Measurements from ENCODE around the gene COQ8B. TPM values are rescaled to one million over a fixed set of nuclear protein-coding genes. Genes with fewer than 3 reads are reported as not detected.
"Not testable (repeated sequence)": the region's sequence is repeated elsewhere in the genome, so short reads cannot be mapped to it uniquely, and the experiment has no call there.

COQ8B gene
- 18.1 TPM for total RNA-seq
- long read RNA-seq, partial matches to known transcripts, result 4 of 25 reads
- long read RNA-seq, other reads (novel, unspliced or antisense), result 21 of 25 reads

DNA sequence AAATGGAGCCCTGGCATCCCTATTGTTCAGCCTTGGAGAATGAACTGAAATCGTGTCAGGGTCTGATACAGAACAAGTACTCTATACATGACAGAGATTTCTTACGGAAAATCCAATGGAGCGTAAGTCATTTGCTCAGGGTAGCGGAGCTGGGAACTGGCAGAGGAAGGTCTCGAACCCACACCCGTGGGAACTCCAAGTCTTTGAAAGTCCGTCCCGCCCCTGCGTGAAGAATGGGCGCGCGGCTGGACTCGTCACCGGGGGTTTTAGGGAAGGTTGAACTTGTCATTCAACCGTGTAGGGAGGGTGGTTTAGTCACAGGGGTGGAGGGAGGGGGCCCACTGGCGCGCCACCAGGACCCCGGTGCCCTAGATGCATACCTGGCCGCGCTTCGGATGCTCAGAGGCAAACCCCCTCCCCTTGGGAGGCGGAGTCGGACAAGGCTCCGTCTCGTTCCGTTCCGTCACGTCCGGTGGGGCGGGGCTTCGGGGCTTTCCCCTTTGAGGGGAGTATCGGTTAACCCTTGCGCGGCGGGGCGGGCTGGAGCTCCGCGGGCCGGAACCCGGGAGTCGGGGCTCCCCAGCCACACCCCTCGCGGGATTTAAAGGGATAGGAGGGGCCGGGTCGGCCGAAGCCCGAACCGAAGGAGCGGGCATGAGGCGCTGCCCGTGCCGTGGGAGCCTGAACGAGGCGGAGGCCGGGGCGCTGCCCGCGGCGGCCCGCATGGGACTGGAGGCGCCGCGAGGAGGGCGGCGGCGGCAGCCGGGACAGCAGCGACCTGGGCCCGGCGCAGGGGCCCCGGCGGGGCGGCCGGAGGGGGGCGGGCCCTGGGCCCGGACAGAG lies at the start of gene COQ8B, which contains the start of gene ITPKC:
Gene COQ8B, minus strand, starts transcription at position 405 of the 843 bp plus-strand sequence. CDS start 2,254 bp downstream, outside the sequence.
Gene ITPKC, plus strand, starts transcription at position 631 of the 843 bp plus-strand sequence. Its CDS starts 24 bp downstream, at position 655.
- peak; percentile 100 for DNase-seq (ENCODE audit: low spot score)
- intact Hi-C loops (cut with DNase I), result loop anchor here (1.0 to 10.0 kb wide), 5 partner anchors 53 to 1302 kb away; partner anchors contain the start of genes LTBP4, PLEKHG2 and SERTAD3

DNA sequence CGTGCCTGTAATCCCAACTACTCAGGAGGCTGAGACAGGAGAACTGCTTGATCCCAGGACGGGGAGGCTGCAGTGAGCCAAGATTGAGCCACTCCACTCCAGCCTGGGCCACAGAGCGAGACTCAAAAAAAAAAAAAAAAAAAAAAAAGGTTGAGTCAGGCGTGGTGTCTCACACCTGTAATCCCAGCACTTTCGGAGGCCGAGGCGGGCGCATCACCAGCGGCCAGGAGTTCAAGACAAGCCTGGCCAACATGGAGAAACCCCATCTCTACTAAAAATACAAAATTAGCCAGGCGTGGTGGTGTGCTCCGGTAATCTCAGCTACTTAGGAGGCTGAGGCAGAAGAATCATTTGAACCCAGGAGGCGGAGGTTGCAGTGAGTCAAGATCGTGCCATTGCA lies 49.7 kb upstream of the COQ8B start:
- intact Hi-C loops (cut with DNase I); DNase-seq (ENCODE audit: low spot score): not testable (repeated sequence)

DNA sequence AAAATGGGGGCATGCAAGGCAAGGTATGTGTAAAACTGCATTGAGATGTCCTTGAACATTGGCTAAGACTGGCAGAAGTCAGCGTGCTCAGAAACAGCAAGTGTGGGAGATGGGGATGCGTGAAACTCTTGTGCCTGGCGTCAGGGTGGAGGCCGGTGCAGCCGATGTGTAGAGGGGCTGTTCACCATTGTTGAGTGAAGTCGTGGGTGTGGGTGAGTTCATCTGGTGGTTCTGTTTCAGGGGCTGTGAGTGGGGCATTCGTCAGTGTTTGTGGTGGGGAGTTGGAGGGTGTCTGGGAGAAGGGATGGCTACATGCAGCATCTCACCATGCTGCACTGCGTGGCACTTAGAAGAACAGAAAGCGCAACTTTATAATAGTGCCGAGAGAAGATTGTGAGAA lies 47.3 kb upstream of the COQ8B start:
- intact Hi-C loops (cut with DNase I), result no loop called here
- DNase-seq (ENCODE audit: low spot score), result no peak

DNA sequence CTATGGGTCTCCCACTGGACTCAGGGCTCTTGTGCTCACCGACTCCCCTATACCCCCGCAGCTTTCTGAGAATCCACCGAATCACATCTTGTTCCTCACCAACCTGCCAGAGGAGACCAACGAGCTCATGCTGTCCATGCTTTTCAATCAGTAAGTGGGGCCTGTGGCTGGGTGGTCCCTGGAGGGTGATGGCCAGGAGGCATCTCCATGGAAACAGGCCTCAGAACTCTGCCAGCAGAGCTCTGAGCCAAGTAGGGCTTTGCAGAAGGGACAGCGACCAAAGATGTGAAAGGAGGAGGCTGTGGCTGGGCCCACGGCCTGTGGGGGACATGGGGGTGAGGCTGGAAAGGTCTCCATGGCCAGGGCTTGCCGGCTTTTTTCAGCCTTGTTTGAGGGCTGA lies 46.8 kb upstream of the COQ8B start:
- DNase-seq (ENCODE audit: low spot score), result no peak
- intact Hi-C loops (cut with DNase I), result no loop called here

DNA sequence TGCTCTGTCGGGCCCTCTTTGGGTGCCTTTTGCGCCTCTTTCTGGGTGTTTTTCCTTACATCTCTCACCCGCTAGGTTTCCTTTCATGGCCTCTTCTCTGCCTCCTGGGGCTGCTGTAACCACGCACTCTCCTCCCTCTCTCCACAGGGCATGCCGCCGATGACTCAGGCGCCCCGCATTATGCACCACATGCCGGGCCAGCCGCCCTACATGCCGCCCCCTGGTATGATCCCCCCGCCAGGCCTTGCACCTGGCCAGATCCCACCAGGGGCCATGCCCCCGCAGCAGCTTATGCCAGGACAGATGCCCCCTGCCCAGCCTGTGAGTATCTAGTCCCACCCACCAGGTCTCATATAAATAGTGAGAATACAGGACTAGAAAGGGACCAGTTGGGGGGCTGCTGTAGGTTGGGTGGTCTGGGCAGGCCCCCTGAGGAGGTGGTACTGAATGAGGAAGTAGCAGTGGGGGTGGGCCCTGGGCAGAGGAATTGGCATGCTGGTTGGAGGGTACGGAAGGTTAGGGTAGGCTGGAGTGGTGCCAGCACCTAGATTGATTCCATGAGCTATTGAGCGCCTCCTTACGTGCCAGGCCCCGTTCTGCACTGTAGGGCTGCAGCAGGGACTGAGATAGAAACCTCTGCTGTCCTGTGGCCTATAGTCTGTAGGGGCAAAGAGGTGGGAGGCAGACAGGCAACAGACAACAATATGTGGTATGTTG lies 46.2 kb upstream of the COQ8B start:
- intact Hi-C loops (cut with DNase I), result no loop called here

DNA sequence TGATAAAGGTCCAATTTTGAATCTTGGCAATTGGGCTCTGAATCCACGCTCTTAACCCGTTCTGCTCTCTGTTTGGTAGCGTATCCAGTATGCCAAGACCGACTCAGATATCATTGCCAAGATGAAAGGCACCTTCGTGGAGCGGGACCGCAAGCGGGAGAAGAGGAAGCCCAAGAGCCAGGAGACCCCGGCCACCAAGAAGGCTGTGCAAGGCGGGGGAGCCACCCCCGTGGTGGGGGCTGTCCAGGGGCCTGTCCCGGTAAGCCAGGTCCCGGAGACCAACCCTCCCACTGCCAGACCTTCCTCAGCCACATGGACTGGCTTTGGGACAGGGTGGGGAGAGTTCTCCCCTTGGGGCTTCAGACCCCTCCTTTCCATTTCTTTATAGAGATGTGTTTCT lies 42.7 kb upstream of the COQ8B start:
- intact Hi-C loops (cut with DNase I), result no loop called here
- DNase-seq (ENCODE audit: low spot score), result no peak

More for the DNA sequence above, 46.2 kb upstream of the COQ8B start:
- no peak for DNase-seq (ENCODE audit: low spot score)

DNA sequence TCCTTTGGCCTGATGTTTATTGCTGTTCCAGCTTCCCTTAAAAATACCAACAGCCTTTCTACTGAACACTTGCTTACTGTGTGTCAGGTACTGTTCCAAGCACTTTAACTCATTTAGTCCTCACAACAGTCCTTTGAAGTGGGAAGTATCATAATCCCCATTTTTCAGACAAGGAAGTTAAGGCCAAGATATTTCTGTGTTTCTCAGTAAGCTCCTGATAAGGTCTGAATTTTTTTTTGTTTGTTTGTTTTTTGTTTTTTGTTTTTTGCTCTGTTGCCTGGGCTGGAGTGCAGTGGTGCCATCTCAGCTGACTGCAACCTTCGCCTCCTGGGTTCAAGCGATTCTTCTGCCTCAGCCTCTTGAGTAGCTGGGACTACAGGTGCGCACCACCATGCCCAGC lies 41.8 kb upstream of the COQ8B start:
- no peak for DNase-seq (ENCODE audit: low spot score)
- intact Hi-C loops (cut with DNase I), result no loop called here

DNA sequence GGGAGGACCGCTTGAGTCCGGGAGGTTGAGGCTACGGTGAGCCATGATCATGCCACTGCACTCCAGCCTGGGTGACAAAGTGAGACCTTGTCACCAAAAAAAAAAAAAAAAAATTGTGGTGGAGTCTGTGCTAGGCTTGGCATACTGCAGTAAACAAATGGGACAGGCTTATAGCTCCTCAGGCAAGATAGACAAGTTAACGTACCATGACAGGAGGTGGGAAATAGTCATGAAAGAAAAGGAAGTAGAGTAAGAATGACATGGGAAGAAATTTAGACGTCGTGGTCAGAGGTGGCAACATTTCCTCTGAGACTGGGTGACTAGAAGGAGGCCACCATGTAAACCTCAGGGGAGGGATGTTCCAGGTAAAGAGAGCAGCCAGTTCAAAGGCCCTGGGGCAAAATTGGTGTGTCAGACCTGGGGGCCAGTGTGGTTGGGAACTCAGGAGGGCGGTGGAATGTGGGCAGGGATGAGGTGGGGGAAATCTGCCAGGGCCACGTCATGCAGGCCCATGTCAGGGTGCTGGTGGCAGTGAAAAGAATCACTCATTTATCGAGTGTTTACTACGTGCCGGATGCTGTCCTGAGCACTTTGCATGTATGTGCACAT lies 39.9 kb upstream of the COQ8B start:
- no peak for DNase-seq (ENCODE audit: low spot score)
- intact Hi-C loops (cut with DNase I), result no loop called here

DNA sequence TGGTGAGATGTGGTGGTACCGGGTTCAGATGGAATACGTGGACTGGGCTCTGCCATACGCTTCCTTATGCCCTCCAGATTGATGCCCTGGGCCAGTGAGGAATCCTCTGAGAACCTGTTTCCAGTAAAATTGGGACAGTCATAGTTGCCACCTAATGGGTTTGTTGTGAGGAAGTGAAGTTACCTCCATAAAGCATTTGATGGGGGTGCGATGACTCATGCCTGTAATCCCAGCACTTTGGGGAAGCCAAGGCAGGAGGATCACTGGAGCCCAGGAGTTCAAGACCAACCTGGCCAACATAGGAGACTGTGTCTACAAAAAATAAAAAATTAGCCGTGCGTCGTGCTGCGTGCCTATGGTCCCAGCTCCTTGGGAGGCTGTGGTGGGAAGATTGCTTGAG lies 39.1 kb upstream of the COQ8B start:
- DNase-seq (ENCODE audit: low spot score), result no peak
- intact Hi-C loops (cut with DNase I), result no loop called here

DNA sequence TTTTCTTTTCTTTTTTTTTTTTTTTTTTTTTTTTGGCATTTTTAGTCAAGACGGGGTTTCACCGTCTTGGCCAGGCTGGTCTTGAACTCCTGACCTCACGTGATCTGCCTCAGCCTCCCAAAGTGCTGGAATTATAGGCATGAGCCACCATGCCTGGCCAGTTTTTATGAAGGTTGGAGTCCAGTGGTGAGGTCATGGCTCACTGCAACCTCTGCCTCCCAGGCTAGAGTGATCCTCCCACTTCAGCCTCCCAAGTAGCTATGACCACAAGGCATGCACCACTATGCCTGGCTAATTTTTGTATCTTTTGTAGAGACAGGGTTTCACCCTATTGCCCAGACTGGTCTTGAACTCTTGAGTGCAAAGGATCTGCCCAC lies 38.5 kb upstream of the COQ8B start:
- DNase-seq (ENCODE audit: low spot score), result no peak
- intact Hi-C loops (cut with DNase I), result no loop called here

DNA sequence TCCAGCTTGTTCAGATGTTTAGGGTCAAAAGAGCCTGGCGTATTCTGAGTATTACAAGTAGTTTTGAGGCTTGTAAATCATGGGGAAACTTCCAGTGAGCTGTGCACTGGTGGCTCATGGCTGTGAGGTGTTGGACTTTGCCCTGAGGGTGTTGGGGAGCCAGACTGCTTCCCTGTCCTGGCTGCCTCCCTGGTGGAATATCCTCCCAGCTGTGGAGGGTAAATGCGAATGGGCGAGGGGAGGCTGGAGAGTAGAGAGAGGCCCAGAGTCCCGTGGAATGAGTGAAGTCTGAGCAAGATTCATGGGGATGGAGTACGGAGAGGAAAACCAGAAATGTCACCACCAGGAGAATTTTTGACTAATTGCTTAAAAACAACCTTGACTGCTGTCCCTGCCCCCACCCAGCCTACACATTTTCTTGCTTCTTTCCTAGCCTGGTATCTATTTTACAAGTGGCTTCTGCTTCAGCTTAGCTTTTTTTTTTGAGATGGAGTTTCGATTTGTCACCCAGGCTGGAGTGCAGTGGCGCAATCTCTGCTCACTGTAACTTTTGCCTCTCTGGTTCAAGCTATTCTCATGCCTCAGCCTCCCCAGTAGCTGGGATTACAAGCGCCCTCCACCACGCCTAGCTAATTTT lies 38.0 kb upstream of the COQ8B start:
- intact Hi-C loops (cut with DNase I), result no loop called here
- no peak for DNase-seq (ENCODE audit: low spot score)

DNA sequence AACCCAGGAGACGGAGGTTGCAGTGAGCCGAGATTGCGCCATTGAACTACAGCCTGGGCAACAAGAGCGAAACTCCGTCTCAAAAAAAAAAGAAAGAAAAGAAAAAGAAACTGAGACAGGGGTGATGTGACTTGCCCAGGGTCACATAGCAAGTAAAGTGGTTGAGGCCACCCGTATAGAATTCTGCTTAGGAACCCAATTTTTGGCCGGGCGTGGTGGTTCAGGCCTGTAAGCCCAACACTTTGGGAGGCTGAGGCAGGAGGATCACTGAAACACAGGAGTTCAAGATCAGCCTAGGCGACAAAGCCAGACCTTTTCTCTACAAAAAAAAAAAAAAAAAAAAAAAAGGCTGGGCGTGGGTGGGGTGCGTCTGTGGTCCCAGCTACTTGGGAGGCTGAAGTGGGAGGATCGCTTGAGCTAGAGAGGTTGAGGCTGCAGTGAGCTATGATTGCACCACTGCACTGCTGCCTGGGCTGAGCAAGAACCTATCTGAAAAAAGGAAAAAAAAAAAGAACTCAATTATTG lies 35.6 kb upstream of the COQ8B start:
- DNase-seq (ENCODE audit: low spot score), result no peak
- intact Hi-C loops (cut with DNase I), result no loop called here

DNA sequence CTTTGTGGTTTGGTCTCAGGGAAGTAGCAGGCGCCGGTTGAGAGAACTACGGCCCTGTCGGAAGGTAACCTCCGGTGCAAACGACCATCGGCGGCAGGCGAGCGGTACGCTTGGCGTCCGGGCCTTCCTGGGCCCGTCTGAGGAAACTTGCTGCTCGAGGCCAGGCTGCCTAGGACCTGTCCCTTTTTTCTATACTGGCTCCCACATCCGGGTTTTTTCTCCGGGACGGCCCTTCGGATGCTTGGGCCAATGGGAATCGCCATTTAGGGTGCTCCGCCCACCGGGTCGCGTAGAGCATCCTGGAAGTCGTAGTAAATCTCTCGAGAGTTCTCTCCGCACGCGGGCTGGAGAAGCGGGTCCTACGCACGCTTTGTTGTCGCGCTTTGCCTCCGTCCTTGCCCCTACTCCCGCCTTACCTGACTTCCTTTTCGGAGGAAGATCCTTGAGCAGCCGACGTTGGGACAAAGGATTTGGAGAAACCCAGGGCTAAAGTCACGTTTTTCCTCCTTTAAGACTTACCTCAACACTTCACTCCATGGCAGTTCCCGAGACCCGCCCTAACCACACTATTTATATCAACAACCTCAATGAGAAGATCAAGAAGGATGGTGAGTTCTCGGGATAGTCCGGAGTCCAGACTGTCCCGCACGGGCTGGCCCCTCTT lies 34.3 kb upstream of the COQ8B start, which contains the start of gene SNRPA:
Gene SNRPA, plus strand, starts transcription at position 330 of the 664 bp plus-strand sequence. Its CDS starts 206 bp downstream, at position 536.
- intact Hi-C loops (cut with DNase I), result loop anchor here (2.0 kb wide), 3 partner anchors 28 to 60 kb away; partner anchors contain the start of genes NUMBL and RAB4B

DNA sequence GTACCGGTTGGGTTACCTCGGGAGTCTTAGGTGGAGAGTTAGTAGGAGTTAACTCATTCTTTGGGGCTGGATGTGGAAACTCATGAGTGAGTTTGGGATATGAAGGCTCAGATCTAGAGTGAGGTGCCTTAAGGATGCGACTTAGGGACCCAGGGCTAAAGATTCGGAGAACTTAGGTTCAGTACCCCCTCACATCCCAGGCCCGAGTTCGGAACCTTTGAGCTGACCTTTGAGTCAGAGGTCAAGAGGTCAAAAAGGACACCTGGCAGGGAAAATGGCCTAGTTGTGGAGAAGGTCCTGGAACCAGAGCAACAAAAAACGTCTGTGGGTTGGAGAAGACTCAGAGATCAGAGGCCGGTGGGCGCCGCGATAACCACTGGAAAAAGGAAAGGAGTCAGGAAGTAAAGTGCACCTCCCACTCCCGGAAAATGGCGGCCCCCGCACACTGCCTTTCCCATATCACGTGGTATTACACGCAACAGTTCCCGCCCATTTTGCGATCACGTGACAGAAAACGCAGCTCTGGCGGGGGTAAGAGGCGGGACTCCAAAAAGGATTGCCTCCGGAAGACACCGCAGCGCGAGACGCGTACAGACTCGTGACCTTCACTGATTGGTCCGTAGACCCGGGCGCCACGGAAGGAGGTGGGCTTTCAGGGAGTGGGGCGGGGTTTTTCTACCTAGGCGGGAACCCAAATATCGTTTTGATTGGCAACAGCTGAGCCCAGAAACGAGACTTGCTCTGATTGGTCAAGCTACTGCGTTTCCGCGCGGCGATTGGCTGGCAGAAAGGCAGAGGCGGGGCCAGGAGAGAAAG lies 33.6 kb upstream of the COQ8B start, which contains the start of gene ACTMAP:
Gene ACTMAP, minus strand, starts transcription at position 420 of the 816 bp plus-strand sequence. CDS start 674 bp downstream, outside the sequence.
- intact Hi-C loops (cut with DNase I), result loop anchor here (2.0 kb wide), 3 partner anchors 29 to 59 kb away; partner anchors contain the start of genes NUMBL and RAB4B
- DNase-seq (ENCODE audit: low spot score), result peak; percentile 100

More for the DNA sequence above, 34.3 kb upstream of the COQ8B start, which contains the start of gene SNRPA:
- DNase-seq (ENCODE audit: low spot score), result peak; percentile 96

DNA sequence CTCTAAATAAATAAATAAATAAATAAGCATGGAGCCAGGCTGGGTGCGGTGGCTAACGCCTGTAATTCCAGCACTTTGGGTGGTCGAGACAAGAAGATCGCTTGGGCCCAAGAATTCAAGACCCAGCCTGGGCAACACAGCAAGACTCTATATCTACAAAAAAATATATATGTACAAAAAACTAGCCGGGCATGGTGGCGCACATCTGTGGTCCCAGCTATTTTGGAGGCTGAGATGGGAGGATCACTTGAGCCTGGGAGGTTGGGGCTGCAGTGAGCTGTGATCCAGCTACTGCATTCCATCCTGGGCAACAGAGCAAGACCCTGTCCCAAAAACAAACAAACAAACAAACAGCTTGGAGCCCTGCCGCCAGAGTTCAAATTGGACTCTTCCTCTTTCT lies 30.9 kb upstream of the COQ8B start:
- intact Hi-C loops (cut with DNase I), result no loop called here
- no peak for DNase-seq (ENCODE audit: low spot score)

DNA sequence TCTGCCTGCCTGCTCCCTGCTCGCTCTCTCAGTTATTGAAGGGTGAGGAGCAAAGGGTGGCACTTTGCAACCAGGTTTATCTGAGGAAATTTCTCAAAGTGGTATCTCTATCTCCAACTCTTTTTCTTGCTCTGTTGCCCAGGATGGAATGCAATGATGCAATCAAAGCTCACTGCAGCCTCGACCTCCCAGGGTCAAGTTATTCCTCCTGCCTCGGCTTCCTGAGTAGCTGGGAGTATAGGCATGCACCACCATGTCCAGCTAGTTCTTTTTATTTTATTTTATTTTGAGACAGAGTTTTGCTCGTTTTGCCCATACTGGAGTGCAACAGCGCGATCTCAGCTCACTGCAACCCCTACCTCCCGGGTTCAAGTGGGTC lies 28.7 kb upstream of the COQ8B start:
- DNase-seq (ENCODE audit: low spot score), result no peak
- intact Hi-C loops (cut with DNase I), result no loop called here

DNA sequence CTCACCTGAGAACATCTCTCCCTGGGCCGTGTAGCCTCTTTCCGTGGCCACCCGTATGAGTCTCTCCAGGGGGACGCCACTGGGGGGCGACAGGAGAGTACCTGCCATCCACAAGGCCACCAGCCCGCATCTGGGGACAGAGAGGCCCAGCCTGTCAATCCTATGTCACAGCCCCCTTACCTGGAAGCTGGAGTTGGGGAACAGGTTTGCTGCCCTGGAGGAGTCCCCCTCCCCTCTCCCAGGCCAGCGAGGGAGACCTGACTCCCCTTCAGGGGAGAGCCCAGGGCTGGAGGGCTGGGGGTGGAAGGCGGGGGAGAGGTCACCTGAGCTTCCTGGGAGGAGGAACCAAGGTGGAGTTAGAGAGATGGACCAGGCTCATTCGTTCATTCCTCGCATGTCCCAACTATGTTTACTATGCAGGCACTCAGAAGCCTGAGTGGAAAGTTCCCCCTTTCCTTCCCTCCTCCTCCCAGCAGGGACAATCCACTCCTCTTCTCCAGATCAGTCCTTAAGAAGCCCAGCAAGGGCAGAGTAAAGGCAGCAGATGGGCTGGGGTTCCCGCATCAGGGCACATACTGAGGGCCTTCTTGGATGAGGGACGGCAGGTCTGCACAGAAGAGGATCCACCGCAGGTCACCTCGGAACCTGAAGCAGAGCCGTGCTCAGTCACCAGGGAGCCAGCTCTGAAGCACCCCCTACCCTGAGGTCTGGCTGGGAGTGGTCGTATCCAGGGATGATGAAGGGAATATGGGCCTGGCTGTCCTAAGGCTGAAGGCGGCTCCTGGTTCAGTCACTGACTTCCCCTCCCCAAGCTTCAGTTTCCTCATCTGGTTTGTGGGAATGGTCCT lies 28.1 kb upstream of the COQ8B start:
- intact Hi-C loops (cut with DNase I), result no loop called here
- DNase-seq (ENCODE audit: low spot score), result no peak

Data from cardiac septum (tissue), 1 donor.